ENCODE results near the gene MSI2.
"Not testable (repeated sequence)": the region's sequence is repeated elsewhere in the genome, so short reads cannot be mapped to it uniquely, and the experiment has no call there.

Gene MSI2

GRCh38 chr17:57609125-57609877 lies 353.0 kb downstream of the MSI2 start:
- no peak for DNase-seq

DNA sequence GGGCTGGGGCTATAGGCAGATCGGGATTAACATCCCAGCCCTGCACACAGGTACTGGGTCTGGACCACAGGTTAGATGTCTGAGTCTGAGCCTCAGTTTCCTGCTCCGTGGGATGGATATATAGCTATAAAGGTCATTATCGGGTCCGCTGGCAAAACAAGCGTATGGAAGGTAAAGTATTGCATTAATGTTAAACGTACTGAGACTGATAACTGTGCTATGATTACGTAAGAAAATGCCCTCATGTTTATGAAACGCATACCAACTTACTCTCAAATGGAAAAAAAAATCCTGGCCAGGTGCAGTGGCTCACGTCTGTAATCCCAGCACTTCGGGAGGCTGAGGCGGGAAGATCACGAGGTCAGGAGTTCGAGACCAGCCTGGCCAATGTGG lies 353.6 kb downstream of the MSI2 start:
- no peak for DNase-seq

DNA sequence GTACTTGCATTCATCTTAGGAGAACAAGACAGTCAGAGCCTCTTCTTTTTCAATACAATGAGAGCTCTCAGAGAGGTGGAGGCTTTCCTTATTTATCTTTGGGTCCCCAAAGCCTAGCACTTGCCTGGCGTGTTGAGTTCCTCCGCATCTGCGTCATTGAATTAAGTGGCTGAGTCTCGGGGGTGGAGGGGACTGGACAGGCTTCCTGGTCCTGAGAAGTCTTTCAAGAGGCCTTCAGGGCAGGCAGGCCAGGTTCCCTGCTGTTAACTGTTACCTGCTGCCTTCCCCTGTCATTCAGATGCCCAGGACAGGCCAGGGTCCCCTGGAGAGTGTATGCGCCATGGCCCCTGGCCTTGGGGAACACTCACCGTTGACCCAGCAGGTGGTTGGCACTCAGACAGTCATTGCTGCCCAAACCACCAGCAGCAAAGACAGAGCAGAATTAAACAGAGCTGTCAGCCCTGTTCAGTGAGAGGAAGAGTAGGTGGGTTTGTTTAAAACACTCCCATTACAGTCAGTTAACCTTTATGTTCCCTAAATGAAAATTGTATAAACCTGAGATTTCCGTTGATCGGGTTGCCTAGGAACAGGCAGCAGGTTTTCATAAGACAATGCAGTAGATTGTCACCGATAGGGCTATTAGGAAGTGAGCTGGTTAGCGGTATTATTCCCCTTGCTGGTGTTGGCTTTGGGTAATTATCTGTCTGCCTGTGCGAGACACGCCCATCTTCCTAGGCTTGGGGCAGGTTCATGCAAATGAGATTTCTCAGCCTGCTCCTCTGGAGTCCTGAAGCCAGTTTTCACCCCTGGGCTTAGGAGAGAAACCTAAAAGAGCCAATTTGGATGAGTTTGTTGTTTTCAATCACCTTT lies 356.1 kb downstream of the MSI2 start:
- no peak for DNase-seq

GRCh38 chr17:57614742-57615141 lies 358.4 kb downstream of the MSI2 start:
- no peak for DNase-seq

- DNase-seq = no peak
Measured at GRCh38 chr17:57615836-57616757, 359.8 kb downstream of the MSI2 start.

GRCh38 chr17:57617218-57617617 lies 360.9 kb downstream of the MSI2 start:
- DNase-seq = no peak

DNA sequence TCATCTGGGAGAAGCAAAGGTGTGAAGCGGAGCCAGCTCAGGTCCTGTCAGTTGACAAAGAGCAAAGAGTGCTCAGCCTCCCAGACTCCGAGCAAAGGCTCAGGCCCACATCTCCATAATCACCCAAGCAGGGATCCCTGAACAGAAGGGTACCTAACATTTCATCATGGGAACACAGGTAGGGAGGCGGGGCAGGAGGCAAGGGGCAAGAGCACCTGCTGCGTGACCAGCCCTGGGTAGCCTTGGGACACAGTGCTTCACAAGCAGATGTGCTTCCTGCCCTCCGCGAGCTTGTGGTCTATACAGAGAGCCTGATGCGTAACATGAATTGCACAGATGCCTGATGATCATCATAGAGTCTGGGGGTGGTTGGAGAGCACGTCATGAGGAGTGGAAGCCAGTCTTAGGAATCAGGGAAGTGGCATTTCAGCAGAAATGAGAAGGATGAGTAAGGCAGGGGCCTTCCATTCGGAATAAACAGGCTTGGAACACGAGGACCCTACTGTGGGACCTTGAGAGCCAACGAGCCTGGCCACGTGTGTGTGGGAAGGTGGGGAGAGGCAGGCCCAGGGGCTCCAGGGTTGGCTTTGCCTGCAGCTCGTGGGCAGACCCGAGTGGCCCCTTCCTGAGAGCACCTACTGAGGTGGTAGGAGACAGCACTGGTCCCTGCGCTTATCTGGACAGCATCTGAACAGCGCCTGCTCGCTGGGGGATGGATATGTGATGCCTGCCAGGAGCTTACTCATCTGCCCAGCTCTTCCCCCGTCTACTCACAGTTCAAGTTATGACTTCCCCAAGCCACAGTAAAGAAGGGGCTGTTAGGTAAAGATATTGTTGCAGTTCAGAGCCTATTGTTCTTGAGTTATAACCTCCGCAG lies 363.0 kb downstream of the MSI2 start:
- DNase-seq = no peak

DNA sequence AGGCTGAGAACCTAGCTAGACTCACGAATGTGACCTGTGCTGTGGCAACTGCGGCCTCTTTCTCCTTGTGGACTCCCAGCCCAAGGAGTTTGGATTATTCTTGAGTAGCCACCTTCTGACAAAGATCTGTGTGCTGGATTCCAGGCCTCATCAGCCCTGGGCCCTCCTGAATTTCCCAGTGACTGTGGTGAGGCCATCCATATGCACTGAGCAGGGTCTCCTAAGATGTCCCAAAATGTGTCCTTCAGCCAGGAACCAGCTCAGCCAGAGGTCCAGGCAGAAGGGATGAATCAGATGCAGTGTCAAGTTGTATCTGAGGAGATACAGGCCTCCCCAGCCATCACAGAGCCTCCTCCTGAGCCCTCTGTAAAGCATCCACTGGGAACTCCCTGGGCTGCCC lies 364.3 kb downstream of the MSI2 start:
- no peak for DNase-seq

- DNase-seq = not testable (repeated sequence)
Measured at GRCh38 chr17:57621791-57622190, 365.5 kb downstream of the MSI2 start.

- DNase-seq = no peak
Measured at GRCh38 chr17:57622306-57622682, 366.0 kb downstream of the MSI2 start.

GRCh38 chr17:57622683-57623433 lies 366.5 kb downstream of the MSI2 start:
- DNase-seq = no peak

GRCh38 chr17:57623620-57624019 lies 367.3 kb downstream of the MSI2 start:
- DNase-seq = no peak

DNA sequence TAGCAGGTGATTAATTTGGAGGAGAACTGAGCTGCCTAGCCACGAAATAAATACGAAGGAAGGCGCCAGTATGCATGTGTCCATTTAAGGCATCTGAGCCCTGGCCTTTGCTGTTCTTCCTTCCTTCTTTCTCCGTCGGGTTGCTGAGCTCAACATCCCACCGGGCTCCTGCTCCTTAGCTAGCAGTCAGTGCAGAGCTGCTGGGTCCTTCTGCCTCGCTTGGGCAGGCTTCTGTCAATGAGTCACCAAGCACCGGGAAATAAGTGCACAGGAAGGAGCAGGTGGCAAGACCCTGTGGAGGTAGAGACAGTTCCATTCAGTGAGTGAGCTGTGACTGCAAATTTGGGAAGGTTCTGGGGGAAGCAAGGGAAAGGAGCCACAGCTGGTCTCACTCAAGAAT lies 368.1 kb downstream of the MSI2 start:
- DNase-seq = no peak

GRCh38 chr17:57625511-57625910 lies 369.2 kb downstream of the MSI2 start:
- DNase-seq = no peak

DNA sequence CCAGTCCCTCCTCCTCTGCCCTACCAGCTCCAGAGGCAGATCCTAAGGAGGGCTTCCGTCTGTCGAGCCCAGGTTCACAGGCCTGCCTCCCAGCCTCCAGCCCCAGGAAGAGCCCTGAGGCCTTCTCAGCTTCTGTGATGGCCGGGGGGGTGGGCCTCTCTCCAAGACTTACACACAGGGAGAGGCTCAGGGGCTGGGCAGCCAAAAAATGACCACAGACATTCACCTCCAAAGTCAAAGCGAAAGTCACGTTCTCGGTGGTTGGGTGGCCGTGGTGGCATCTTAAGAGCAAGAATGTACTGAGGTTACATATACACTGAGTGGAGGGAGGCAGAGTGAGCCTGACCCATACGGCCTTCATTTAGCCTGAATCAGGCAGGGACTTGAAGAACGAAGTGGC lies 369.6 kb downstream of the MSI2 start:
- no peak for DNase-seq

DNA sequence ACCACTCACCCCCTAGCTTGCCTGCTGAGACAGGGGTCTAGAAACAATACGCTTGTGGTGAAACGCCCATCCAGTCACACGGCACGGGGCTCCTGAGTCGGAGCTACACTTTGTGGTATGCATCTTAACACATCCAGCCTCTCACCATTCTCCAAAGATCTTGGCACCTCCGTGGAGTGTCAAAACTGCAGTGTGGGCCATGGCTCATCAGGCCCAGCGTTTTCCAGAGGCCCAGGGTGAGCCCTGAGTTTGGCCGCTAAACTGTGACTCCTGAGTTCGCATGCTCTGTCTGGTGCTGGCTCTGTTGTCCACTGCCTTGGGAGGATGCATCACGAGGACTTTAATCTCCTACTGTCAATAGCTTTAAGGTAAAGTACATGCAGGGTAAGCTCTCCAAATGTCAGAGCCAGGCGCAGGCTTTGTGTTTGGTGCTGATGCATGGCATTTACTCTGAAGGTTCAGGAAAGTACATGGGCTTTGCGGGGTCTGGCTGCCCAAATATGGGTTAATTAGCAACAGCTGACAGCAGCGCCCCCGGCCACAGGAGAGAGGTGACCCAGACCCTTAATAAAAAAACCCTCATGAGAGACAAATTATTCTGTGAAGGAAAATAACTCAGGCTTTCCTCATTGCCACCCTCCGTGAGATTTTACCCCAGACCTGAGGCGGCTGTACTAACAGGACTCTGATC lies 370.3 kb downstream of the MSI2 start:
- DNase-seq = no peak

- no peak for DNase-seq
Measured at GRCh38 chr17:57627591-57627990, 371.3 kb downstream of the MSI2 start.

DNA sequence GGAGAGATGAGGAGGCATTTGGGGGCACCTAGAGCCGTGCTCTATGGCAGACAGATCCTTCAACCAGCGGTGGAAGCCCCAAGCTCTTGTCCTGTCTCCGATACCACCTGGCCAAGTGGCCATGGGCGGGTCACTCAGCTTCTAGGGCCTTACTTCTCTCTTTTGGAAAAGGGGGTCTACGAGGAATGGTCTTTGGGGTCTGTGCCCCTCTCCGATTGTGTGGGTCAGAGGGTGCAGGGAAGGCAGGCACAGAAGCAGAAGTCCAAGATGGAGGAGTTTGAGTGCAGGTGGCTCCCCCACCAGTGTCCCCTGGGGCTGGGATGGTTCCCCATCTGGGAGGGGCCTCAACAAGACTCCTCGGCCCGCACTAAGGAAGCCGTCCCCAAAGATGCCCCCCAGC lies 372.1 kb downstream of the MSI2 start:
- DNase-seq = no peak

- no peak for DNase-seq
Measured at GRCh38 chr17:57629470-57629869, 373.1 kb downstream of the MSI2 start.

DNA sequence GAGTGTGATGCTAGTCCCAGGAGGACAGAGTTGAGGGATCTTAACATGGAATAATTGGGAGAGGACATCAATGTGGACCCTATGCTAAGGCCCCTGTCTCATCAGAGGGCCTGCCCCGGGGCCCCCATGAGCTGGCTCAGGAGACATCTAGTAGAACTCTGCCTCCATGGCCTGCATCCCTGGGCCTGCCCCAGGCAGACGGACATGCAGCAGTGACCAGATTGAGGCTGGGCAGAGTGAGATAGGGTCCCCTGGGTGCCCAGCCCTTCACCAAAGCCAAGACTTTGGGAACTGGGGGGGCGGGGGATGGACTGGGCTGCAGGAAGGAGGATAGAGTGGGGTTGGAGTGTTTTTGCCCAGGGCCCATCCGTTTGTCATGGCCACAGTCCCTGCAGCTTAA lies 373.6 kb downstream of the MSI2 start:
- no peak for DNase-seq

GRCh38 chr17:57630736-57631135 lies 374.4 kb downstream of the MSI2 start:
- DNase-seq = no peak

All from activated CD4-positive, CD25-positive, alpha-beta regulatory T cell treated with anti-CD3 and anti-CD28 coated beads, Interleukin-2, amount 50 U/mL, for 72 hours (primary cell).